Prostate gland (tissue), 2 donors: ENCODE measurements around the gene HIF1A.

Experiments
- POLR2A ChIP-seq: fragments of 450-650 bp; IDR thresholded peaks from one replicate; pipeline ENCODE4 v1.6.1; 2016; ENCODE audit warnings: antibody characterized with exemption, mild to moderate bottlenecking
- TF ChIP-seq, protein P1 (sequence below), 4 experiments: fragments of 200-600 bp in 2 of 4; fragments of 450-650 bp in 2 of 4; sonication (generic) in 2 of 4; IDR thresholded peaks; 1 replicate in 3 of 4; 2 replicates in 1 of 4; pipeline ENCODE4 v1.5.1; 2016 to 2019; ENCODE audit warnings: antibody characterized with exemption in 4 of 4, mild to moderate bottlenecking in 2 of 4, moderate library complexity in 2 of 4

DNA sequence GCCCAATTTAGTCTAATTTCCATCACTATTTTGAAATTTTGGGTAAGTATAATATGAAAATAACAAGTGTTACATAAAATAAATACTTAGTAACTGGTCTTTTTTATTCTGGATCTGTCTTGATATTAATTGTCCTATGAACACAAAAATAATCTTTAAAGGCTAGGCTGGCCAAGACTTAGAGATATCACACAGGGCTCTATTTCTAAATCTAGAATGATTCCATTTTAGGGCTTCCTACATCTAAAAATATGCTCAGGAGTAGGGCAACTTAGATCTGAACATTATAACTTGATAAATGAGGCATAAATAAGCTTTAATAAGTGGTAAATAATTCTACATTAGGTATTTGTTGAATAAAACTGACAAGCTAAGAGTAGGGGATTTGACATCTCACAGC is 43.8 kb downstream of the HIF1A start:
- TF ChIP-seq, protein P1, sequence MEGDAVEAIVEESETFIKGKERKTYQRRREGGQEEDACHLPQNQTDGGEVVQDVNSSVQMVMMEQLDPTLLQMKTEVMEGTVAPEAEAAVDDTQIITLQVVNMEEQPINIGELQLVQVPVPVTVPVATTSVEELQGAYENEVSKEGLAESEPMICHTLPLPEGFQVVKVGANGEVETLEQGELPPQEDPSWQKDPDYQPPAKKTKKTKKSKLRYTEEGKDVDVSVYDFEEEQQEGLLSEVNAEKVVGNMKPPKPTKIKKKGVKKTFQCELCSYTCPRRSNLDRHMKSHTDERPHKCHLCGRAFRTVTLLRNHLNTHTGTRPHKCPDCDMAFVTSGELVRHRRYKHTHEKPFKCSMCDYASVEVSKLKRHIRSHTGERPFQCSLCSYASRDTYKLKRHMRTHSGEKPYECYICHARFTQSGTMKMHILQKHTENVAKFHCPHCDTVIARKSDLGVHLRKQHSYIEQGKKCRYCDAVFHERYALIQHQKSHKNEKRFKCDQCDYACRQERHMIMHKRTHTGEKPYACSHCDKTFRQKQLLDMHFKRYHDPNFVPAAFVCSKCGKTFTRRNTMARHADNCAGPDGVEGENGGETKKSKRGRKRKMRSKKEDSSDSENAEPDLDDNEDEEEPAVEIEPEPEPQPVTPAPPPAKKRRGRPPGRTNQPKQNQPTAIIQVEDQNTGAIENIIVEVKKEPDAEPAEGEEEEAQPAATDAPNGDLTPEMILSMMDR (IDR thresholded peaks at IDR 0.05) = no peak
- TF ChIP-seq POLR2A = no peak
